HG02763 (cell line): ENCODE results near the gene CPNE7.

Source experiments
- ATAC-seq: cut with Tn5 transposase; IDR thresholded peaks from one replicate; pipeline ENCODE4 v1.9.1; 2021; ENCODE audit warnings: mild to moderate bottlenecking, moderate library complexity; ENCODE audit not compliant: unreplicated experiment

The CPNE7 gene

GRCh38 chr16:89575247-89576152 is at the start of gene CPNE7:
Gene CPNE7, plus strand, starts transcription at chr16:89575758. Its CDS starts 140 bp downstream, at chr16:89575898.
- ATAC-seq: no peak

- no peak for ATAC-seq
These were observed 46.5 kb upstream of the CPNE7 start for GRCh38 chr16:89529097-89529496.

GRCh38 chr16:89530401-89531381 is 44.9 kb upstream of the CPNE7 start:
- no peak for ATAC-seq

- ATAC-seq: no peak
These were observed 43.6 kb upstream of the CPNE7 start for GRCh38 chr16:89531821-89532526.

GRCh38 chr16:89534252-89534756 is 41.3 kb upstream of the CPNE7 start:
- no peak for ATAC-seq

- no peak for ATAC-seq
These were observed 39.2 kb upstream of the CPNE7 start for GRCh38 chr16:89536371-89536770.

- ATAC-seq: no peak
These were observed 38.5 kb upstream of the CPNE7 start for GRCh38 chr16:89536886-89537548.

- ATAC-seq: no peak
These were observed 38.0 kb upstream of the CPNE7 start for GRCh38 chr16:89537549-89537925.

GRCh38 chr16:89538286-89538685 is 37.3 kb upstream of the CPNE7 start:
- ATAC-seq: no peak

- no peak for ATAC-seq
These were observed 35.0 kb upstream of the CPNE7 start for GRCh38 chr16:89540557-89540956.

- no peak for ATAC-seq
These were observed 33.8 kb upstream of the CPNE7 start for GRCh38 chr16:89541792-89542191.

GRCh38 chr16:89544113-89544512 is 31.4 kb upstream of the CPNE7 start:
- ATAC-seq: no peak

- no peak for ATAC-seq
These were observed 30.9 kb upstream of the CPNE7 start for GRCh38 chr16:89544713-89545043.

- ATAC-seq: no peak
These were observed 30.3 kb upstream of the CPNE7 start for GRCh38 chr16:89545044-89545830.

GRCh38 chr16:89545831-89546574 is 29.6 kb upstream of the CPNE7 start:
- ATAC-seq: no peak

- no peak for ATAC-seq
These were observed 28.8 kb upstream of the CPNE7 start for GRCh38 chr16:89546781-89547180.

GRCh38 chr16:89547291-89547690 is 28.3 kb upstream of the CPNE7 start:
- ATAC-seq: no peak

GRCh38 chr16:89547860-89548259 is 27.7 kb upstream of the CPNE7 start:
- no peak for ATAC-seq
